ENCODE data around the gene TPTE2.

- TF ChIP-seq CTCF (IDR thresholded peaks at IDR 0.05) = no peak
- TF ChIP-seq POLR2AphosphoS5 (IDR thresholded peaks at IDR 0.05) = no peak
These were observed 253 bp upstream of the TPTE2 start for GRCh38 chr13:19561585-19561984.
